A549 (cell line): ENCODE data around the gene CSE1L. TPM values are rescaled to one million over a fixed set of nuclear protein-coding genes. Genes with fewer than 3 reads are reported as not detected.

Source experiments
- ATAC-seq, 2 experiments: fragments of 200-7000 bp in 1 of 2; fragments of >200 bp in 1 of 2; cut with Nextera tagmentation in 1 of 2; cut with Tn5 transposase in 1 of 2; 3 replicates each; pipeline versions ENCODE4 v1.8.0 to v1.9.1; 2018 to 2020; ENCODE audit warnings: mild to moderate bottlenecking in 1 of 2, moderate library complexity in 1 of 2
- CTCF ChIA-PET: fragments of 300-600 bp; sonication (Branson Sonifier 250); formaldehyde crosslinking; extraction: SDS; loops from one replicate; lab custom pipeline; 2021; ENCODE audit warnings: antibody characterized with exemption, inconsistent platforms; lab: Yijun Ruan, JAX
- POLR2A ChIA-PET: fragments of 350-600 bp; formaldehyde crosslinking; extraction: SDS; loops from one replicate; lab custom pipeline; 2021; ENCODE audit warnings: antibody characterized with exemption, inconsistent platforms; lab: Yijun Ruan, JAX
- DNase-seq, 2 experiments: peaks; one replicate each; pipeline versions ENCODE4 v3.0.0 to v3.0.0-alpha.2; 2011 to 2016; ENCODE audit warnings: low read depth in 1 of 2, low spot score in 1 of 2
- FAIRE-seq: peaks from 2 replicates; lab custom pipeline; 2011; peaks lifted over from hg19 to GRCh38; lab: Jason Lieb, UNC
- H3K27ac ChIP-seq, 2 experiments: fragments of >200 bp; sonication (Bioruptor Twin); formaldehyde crosslinking; 3 replicates each; pipeline ENCODE4 v1.5.1; 2016 to 2017
- H3K4me1 ChIP-seq: fragments of >200 bp; sonication (Bioruptor Twin); formaldehyde crosslinking; 3 replicates; pipeline ENCODE4 v1.6.1; 2016
- H3K4me2 ChIP-seq: fragments of >200 bp; sonication (Bioruptor Twin); formaldehyde crosslinking; 3 replicates; pipeline ENCODE4 v1.6.1; 2016
- H3K4me3 ChIP-seq: fragments of >200 bp; sonication (Bioruptor Twin); formaldehyde crosslinking; 3 replicates; pipeline ENCODE4 v1.5.1; 2016
- H3K9me3 ChIP-seq: fragments of >200 bp; sonication (Bioruptor Twin); formaldehyde crosslinking; 3 replicates; pipeline ENCODE4 v1.6.1; 2016
- BHLHE40 ChIP-seq: IDR thresholded peaks from 2 replicates; pipeline ENCODE4 v1.6.1; 2012; ENCODE audit warnings: low read depth, low read length, inconsistent platforms
- CBX8 ChIP-seq: fragments of 200-600 bp; sonication (generic); IDR thresholded peaks from 2 replicates; pipeline ENCODE4 v1.6.1; 2016
- CEBPB ChIP-seq, 2 experiments: fragments of >200 bp in 1 of 2; sonication (Bioruptor Twin) in 1 of 2; formaldehyde crosslinking in 1 of 2; IDR thresholded peaks; 2 replicates each; pipeline ENCODE4 v1.6.1; 2012 to 2016
- EHF ChIP-seq: fragments of 250-450 bp; sonication (Bioruptor Pico); IDR thresholded peaks from 2 replicates; pipeline ENCODE4 v1.5.0; 2020; ENCODE audit warnings: mild to moderate bottlenecking
- EHMT2 ChIP-seq: fragments of 200-600 bp; sonication (generic); IDR thresholded peaks from 2 replicates; pipeline ENCODE4 v1.6.1; 2016; ENCODE audit warnings: antibody characterized with exemption, low read depth, mild to moderate bottlenecking, moderate library complexity
- EP300 ChIP-seq, 2 experiments: fragments of >200 bp; sonication (Bioruptor Twin); formaldehyde crosslinking; IDR thresholded peaks; 2 replicates in 1 of 2; 3 replicates in 1 of 2; pipeline ENCODE4 v1.6.1; 2016 to 2017
- ESRRA ChIP-seq: fragments of 150-350 bp; IDR thresholded peaks from 2 replicates; pipeline ENCODE4 v1.6.1; 2014; ENCODE audit warnings: mild to moderate bottlenecking, low read length, borderline replicate concordance
- FOXS1 ChIP-seq: fragments of 250-450 bp; sonication (Bioruptor Pico); IDR thresholded peaks from 2 replicates; pipeline ENCODE4 v1.5.0; 2020; ENCODE audit warnings: mild to moderate bottlenecking, moderate library complexity
- GATA3 ChIP-seq: IDR thresholded peaks from 2 replicates; pipeline ENCODE4 v1.6.1; 2012; ENCODE audit warnings: borderline replicate concordance
- HOXB13 ChIP-seq: fragments of 250-450 bp; sonication (Bioruptor Pico); IDR thresholded peaks from 2 replicates; pipeline ENCODE4 v1.5.0; 2020; ENCODE audit warnings: low read depth, mild to moderate bottlenecking, moderate library complexity
- HOXB5 ChIP-seq: fragments of 250-450 bp; sonication (Bioruptor Pico); IDR thresholded peaks from 2 replicates; pipeline ENCODE4 v1.5.0; 2020; ENCODE audit warnings: mild to moderate bottlenecking, moderate library complexity
- JUN ChIP-seq, 2 experiments: fragments of >200 bp; sonication (Bioruptor Twin); formaldehyde crosslinking; IDR thresholded peaks; 2 replicates in 1 of 2; 3 replicates in 1 of 2; pipeline ENCODE4 v1.6.1; 2016 to 2017
- KDM1A ChIP-seq: fragments of 200-600 bp; sonication (generic); IDR thresholded peaks from 2 replicates; pipeline ENCODE4 v1.6.1; 2016; ENCODE audit warnings: low read depth, mild to moderate bottlenecking
- KDM5A ChIP-seq: fragments of 200-600 bp; sonication (generic); IDR thresholded peaks from 2 replicates; pipeline ENCODE4 v1.6.1; 2016; ENCODE audit warnings: antibody characterized with exemption, mild to moderate bottlenecking
- PHF8 ChIP-seq: fragments of 200-600 bp; sonication (generic); IDR thresholded peaks from 2 replicates; pipeline ENCODE4 v1.6.1; 2016; ENCODE audit warnings: low read depth, mild to moderate bottlenecking, antibody characterized with exemption, moderate library complexity, borderline replicate concordance
- RARB ChIP-seq: fragments of 250-450 bp; sonication (Bioruptor Pico); IDR thresholded peaks from 2 replicates; pipeline ENCODE4 v1.8.0; 2021; ENCODE audit warnings: mild to moderate bottlenecking, moderate library complexity
- RNF2 ChIP-seq: fragments of 200-600 bp; sonication (generic); IDR thresholded peaks from 2 replicates; pipeline ENCODE4 v1.6.1; 2016; ENCODE audit warnings: low read depth, mild to moderate bottlenecking, antibody characterized with exemption, moderate library complexity, borderline replicate concordance
- SMC3 ChIP-seq: fragments of >200 bp; sonication (Bioruptor Twin); formaldehyde crosslinking; IDR thresholded peaks from 3 replicates; pipeline ENCODE4 v1.6.1; 2018; ENCODE audit warnings: inconsistent platforms
- SREBF2 ChIP-seq: fragments of 450-650 bp; IDR thresholded peaks from 2 replicates; pipeline ENCODE4 v1.6.1; 2014; ENCODE audit warnings: mild to moderate bottlenecking, moderate library complexity
- TP53 ChIP-seq: fragments of 250-450 bp; sonication (Bioruptor Pico); IDR thresholded peaks from 2 replicates; pipeline ENCODE4 v1.5.0; 2021; ENCODE audit warnings: mild to moderate bottlenecking, moderate library complexity
- WGBS: methylation state at CpG from one replicate; pipeline ENCODE4 v1.1.6; 2017; ENCODE audit errors: missing lambda C conversion rate; 5-methylcytosine and 5-hydroxymethylcytosine counted together
- polyA plus RNA-seq, 4 experiments: library from polyadenylated mRNA; depleted of rRNA in 3 of 4; stranded (reverse); fragments of >200 nt; fragmentation: RNase III in 1 of 4; extraction: RNeasy Plus Mini Kit Qiagen cat#74134 plus additional on column Dnase treatment in 1 of 4; gene quantifications; 2 replicates in 3 of 4; 3 replicates in 1 of 4; pipeline ENCODE4 v1.2.3, GENCODE V29; 2011 to 2017
- TF ChIP-seq, protein P1 (sequence below): IDR thresholded peaks from 2 replicates; pipeline ENCODE4 v1.6.1; 2012
- TF ChIP-seq, protein P2 (sequence below): fragments of 250-450 bp; sonication (Bioruptor Pico); IDR thresholded peaks from 2 replicates; pipeline ENCODE4 v1.5.0; 2021; ENCODE audit warnings: mild to moderate bottlenecking, moderate library complexity, borderline replicate concordance
- TF ChIP-seq, protein P3 (sequence below): fragments of 200-600 bp; sonication (generic); IDR thresholded peaks from 2 replicates; pipeline ENCODE4 v1.6.1; 2016; ENCODE audit warnings: antibody characterized with exemption, mild to moderate bottlenecking, moderate library complexity
- TF ChIP-seq, protein P4 (sequence below): IDR thresholded peaks from 2 replicates; pipeline ENCODE4 v1.6.1; 2012; ENCODE audit warnings: low read depth, borderline replicate concordance
- TF ChIP-seq, protein P5 (sequence below): fragments of 150-350 bp; IDR thresholded peaks from 2 replicates; pipeline ENCODE4 v1.6.1; 2014; ENCODE audit warnings: low read depth, mild to moderate bottlenecking, low read length

The CSE1L gene
- polyA plus RNA-seq, 2 of the 4 experiments (the other 2 are of a cell fraction), result 116 to 125 TPM

DNA sequence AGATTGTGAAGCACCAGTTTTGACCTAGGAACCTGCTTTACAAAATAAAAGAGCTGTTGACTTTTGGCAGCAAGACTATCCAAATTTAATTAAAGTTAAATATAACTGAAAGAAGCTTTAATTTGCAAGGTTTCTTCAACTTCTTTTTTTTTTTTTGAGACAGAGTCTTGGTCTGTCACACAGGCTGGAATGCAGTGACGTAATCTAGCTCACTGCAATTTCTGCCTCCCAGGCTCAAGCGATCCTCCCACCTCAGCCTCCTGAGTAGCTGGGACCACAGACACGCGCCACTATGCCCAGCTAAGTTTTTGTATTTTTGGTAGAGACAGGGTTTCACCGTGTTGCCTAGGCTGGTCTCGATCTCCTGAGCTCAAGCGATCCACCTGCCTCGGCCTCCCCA lies 13.7 kb upstream of the CSE1L start:
- CTCF ChIA-PET, result interaction anchor here (1.4 kb wide), 1 partner anchor 100 kb away, joined by 3 read pairs; no protein-coding TSS in a partner anchor
- H3K4me1 ChIP-seq, result no peaks in the 10 kb centered on the region
- TF ChIP-seq, protein P1, sequence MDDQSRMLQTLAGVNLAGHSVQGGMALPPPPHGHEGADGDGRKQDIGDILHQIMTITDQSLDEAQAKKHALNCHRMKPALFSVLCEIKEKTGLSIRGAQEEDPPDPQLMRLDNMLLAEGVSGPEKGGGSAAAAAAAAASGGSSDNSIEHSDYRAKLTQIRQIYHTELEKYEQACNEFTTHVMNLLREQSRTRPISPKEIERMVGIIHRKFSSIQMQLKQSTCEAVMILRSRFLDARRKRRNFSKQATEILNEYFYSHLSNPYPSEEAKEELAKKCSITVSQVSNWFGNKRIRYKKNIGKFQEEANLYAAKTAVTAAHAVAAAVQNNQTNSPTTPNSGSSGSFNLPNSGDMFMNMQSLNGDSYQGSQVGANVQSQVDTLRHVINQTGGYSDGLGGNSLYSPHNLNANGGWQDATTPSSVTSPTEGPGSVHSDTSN, result no peak
- TF ChIP-seq SMC3, result no peak
- TF ChIP-seq, protein P2, sequence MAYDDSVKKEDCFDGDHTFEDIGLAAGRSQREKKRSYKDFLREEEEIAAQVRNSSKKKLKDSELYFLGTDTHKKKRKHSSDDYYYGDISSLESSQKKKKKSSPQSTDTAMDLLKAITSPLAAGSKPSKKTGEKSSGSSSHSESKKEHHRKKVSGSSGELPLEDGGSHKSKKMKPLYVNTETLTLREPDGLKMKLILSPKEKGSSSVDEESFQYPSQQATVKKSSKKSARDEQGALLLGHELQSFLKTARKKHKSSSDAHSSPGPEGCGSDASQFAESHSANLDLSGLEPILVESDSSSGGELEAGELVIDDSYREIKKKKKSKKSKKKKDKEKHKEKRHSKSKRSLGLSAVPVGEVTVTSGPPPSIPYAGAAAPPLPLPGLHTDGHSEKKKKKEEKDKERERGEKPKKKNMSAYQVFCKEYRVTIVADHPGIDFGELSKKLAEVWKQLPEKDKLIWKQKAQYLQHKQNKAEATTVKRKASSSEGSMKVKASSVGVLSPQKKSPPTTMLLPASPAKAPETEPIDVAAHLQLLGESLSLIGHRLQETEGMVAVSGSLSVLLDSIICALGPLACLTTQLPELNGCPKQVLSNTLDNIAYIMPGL (CRISPR knock-in tag), result no peak
- no peak for TF ChIP-seq EP300 (IDR thresholded peaks at IDR 0.05)
- TF ChIP-seq, protein P3, sequence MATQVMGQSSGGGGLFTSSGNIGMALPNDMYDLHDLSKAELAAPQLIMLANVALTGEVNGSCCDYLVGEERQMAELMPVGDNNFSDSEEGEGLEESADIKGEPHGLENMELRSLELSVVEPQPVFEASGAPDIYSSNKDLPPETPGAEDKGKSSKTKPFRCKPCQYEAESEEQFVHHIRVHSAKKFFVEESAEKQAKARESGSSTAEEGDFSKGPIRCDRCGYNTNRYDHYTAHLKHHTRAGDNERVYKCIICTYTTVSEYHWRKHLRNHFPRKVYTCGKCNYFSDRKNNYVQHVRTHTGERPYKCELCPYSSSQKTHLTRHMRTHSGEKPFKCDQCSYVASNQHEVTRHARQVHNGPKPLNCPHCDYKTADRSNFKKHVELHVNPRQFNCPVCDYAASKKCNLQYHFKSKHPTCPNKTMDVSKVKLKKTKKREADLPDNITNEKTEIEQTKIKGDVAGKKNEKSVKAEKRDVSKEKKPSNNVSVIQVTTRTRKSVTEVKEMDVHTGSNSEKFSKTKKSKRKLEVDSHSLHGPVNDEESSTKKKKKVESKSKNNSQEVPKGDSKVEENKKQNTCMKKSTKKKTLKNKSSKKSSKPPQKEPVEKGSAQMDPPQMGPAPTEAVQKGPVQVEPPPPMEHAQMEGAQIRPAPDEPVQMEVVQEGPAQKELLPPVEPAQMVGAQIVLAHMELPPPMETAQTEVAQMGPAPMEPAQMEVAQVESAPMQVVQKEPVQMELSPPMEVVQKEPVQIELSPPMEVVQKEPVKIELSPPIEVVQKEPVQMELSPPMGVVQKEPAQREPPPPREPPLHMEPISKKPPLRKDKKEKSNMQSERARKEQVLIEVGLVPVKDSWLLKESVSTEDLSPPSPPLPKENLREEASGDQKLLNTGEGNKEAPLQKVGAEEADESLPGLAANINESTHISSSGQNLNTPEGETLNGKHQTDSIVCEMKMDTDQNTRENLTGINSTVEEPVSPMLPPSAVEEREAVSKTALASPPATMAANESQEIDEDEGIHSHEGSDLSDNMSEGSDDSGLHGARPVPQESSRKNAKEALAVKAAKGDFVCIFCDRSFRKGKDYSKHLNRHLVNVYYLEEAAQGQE, result no peak
- TF ChIP-seq HOXB13 (CRISPR knock-in tag), result no peak
- TF ChIP-seq CBX8, result no peak
- no peak for TF ChIP-seq SREBF2
- TF ChIP-seq CEBPB (IDR thresholded peaks at IDR 0.05), result no peak
- TF ChIP-seq TP53 (CRISPR knock-in tag), result no peak
- TF ChIP-seq, protein P4, sequence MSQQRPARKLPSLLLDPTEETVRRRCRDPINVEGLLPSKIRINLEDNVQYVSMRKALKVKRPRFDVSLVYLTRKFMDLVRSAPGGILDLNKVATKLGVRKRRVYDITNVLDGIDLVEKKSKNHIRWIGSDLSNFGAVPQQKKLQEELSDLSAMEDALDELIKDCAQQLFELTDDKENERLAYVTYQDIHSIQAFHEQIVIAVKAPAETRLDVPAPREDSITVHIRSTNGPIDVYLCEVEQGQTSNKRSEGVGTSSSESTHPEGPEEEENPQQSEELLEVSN, result no peak
- no peak for TF ChIP-seq FOXS1 (CRISPR knock-in tag)
- TF ChIP-seq, protein P5, sequence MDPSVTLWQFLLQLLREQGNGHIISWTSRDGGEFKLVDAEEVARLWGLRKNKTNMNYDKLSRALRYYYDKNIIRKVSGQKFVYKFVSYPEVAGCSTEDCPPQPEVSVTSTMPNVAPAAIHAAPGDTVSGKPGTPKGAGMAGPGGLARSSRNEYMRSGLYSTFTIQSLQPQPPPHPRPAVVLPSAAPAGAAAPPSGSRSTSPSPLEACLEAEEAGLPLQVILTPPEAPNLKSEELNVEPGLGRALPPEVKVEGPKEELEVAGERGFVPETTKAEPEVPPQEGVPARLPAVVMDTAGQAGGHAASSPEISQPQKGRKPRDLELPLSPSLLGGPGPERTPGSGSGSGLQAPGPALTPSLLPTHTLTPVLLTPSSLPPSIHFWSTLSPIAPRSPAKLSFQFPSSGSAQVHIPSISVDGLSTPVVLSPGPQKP, result no peak
- no peak for TF ChIP-seq BHLHE40
- TF ChIP-seq RNF2, result no peak
- no peak for TF ChIP-seq JUN (IDR thresholded peaks at IDR 0.05)
- no peak for TF ChIP-seq ESRRA
- TF ChIP-seq, all 56 proteins: peak for 0
- H3K4me3 ChIP-seq, result no peak overlapping the region
- H3K9me3 ChIP-seq, result no peaks in the 10 kb centered on the region
- DNase-seq, result no peak
- POLR2A ChIA-PET, result interaction anchor here (0.7 kb wide), 1 partner anchor 11 kb away, joined by 3 read pairs; no protein-coding TSS in a partner anchor
- H3K27ac ChIP-seq, result no peak overlapping the region
- ATAC-seq, result no peak
- WGBS, result 94% methylated on average over 8 of the region's 8 CpGs
- no peak for FAIRE-seq
- no peak overlapping the region for H3K4me2 ChIP-seq

DNA sequence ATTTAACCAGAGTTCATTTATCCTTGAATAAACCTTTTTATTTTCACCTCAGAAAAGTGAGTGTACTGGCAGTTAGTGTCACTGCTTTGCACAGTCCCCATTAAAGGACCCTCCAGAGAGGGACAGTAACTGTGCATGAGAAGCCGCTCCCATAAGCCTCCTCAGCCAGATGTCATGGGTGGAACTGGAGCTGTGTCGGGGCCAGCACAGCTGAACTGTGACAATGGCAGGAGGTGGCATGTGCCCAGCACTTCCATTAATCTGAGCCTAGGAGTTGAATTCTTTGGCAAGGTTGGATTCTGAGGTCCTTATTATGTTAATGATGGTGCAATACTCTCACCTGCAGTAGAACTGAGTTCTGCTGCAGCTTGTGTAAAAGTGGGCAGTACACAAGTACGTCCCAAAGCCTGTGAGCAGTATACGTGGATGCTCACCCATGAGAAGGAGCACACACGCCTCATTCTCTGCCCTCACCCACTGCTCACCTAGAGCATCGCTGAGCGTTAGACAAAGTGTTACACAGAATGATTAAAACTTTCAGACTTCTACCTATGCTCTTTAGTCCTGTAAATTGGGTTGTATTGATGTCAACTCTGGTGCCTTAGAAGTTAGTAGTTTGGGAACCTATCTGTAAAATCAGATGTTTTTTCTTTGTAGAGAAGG lies 11.9 kb upstream of the CSE1L start:
- FAIRE-seq, result no peak
- H3K9me3 ChIP-seq, result no peaks in the 10 kb centered on the region
- no peak; a peak in 1 of 6 replicates for ATAC-seq
- ChIA-PET CTCF (no interaction called here), POLR2A (no interaction called here)
- WGBS, result 97% methylated on average over 7 of the region's 7 CpGs
- H3K4me2 ChIP-seq, result no peak overlapping the region
- no peak overlapping the region for H3K4me3 ChIP-seq
- DNase-seq, result no peak
- no peaks in the 10 kb centered on the region for H3K4me1 ChIP-seq
- no peak overlapping the region for H3K27ac ChIP-seq
- no peak for TF ChIP-seq PHF8
- no peak for TF ChIP-seq KDM5A
- TF ChIP-seq GATA3, result no peak
- TF ChIP-seq, protein P5, result no peak
- TF ChIP-seq, protein P2 (CRISPR knock-in tag), result no peak
- no peak for TF ChIP-seq HOXB5 (CRISPR knock-in tag)
- no peak for TF ChIP-seq KDM1A
- TF ChIP-seq EHMT2, result no peak
- TF ChIP-seq EHF (CRISPR knock-in tag), result no peak
- TF ChIP-seq RARB (CRISPR knock-in tag), result no peak
